ENCODE data around the gene THADA. TPM values are rescaled to one million over a fixed set of nuclear protein-coding genes. Genes with fewer than 3 reads are reported as not detected.

The THADA gene
- total RNA-seq, 2 experiments from 2014 or later = 31.2 to 32.3 TPM

- no peaks in the 10 kb centered on the region for H3K9me2 ChIP-seq (ENCODE audit: insufficient read depth, low read length)
- BruUV-seq (replicated peaks) = no TSS peak
- H3K36me3 ChIP-seq (ENCODE audit: insufficient read depth, low read length) = 0 out of 2 replicates have a peak, but pooled peaks cover 6% of the 10 kb centered on the region
- TF ChIP-seq CTCF (conservative IDR thresholded peaks at IDR 0.05; ENCODE audit: low read length) (no peak), EZH2phosphoT487 (IDR thresholded peaks at IDR 0.05; ENCODE audit: borderline replicate concordance, low read depth, low read length) (no peak)
- POLR2A ChIA-PET = interaction anchor here (1.2 kb wide), 1 partner anchor 9 kb away, joined by 3 read pairs; no protein-coding TSS in a partner anchor
- H3K9me3 ChIP-seq (ENCODE audit: low read length) = no peaks in the 10 kb centered on the region
- H3K27ac ChIP-seq (ENCODE audit: low read depth, low read length, poor library complexity, severe bottlenecking) = no peak overlapping the region
- no peak overlapping the region for H3K4me2 ChIP-seq (ENCODE audit: low read length)
- no peaks in the 10 kb centered on the region for H3K4me1 ChIP-seq (ENCODE audit: insufficient read depth, low read length, poor library complexity, severe bottlenecking)
- CTCF ChIA-PET (ENCODE audit: unreplicated experiment) = no interaction called here
- intact Hi-C loops (cut with micrococcal nuclease; ENCODE audit: unreplicated experiment) = no loop called here
- no peak for DNase-seq (ENCODE audit: low spot score)
- no peak overlapping the region for H3K4me3 ChIP-seq (ENCODE audit: low read depth, low read length, poor library complexity, severe bottlenecking)
- H2AFZ ChIP-seq (ENCODE audit: low read length) = no peak overlapping the region
- H4K20me1 ChIP-seq (ENCODE audit: insufficient read depth, low read length) = no peaks in the 10 kb centered on the region
- H3K79me2 ChIP-seq (ENCODE audit: insufficient read depth, low read depth, low read length) = no peaks in the 10 kb centered on the region
Observed at GRCh38 chr2:43418680-43419079, 177.2 kb downstream of the THADA start.

GRCh38 chr2:43417300-43417699 lies 178.5 kb downstream of the THADA start:
- Histone ChIP-seq H3K4me2 (ENCODE audit: low read length) (no peak overlapping the region), H3K9me3 (ENCODE audit: low read length) (no peaks in the 10 kb centered on the region)

More at GRCh38 chr2:43417300-43417699, 178.5 kb downstream of the THADA start:
- CTCF ChIA-PET (ENCODE audit: unreplicated experiment) = no interaction called here
- intact Hi-C loops (cut with micrococcal nuclease; ENCODE audit: unreplicated experiment) = no loop called here
- no peaks in the 10 kb centered on the region for H4K20me1 ChIP-seq (ENCODE audit: insufficient read depth, low read length)
- no peaks in the 10 kb centered on the region for H3K79me2 ChIP-seq (ENCODE audit: insufficient read depth, low read depth, low read length)
- H3K4me1 ChIP-seq (ENCODE audit: insufficient read depth, low read length, poor library complexity, severe bottlenecking) = no peaks in the 10 kb centered on the region
- POLR2A ChIA-PET = interaction anchor here (1.2 kb wide), 1 partner anchor 8 kb away, joined by 3 read pairs; no protein-coding TSS in a partner anchor
- no peaks in the 10 kb centered on the region for H3K9me2 ChIP-seq (ENCODE audit: insufficient read depth, low read length)
- no peak overlapping the region for H3K4me3 ChIP-seq (ENCODE audit: low read depth, low read length, poor library complexity, severe bottlenecking)
- H3K27ac ChIP-seq (ENCODE audit: low read depth, low read length, poor library complexity, severe bottlenecking) = no peak overlapping the region
- H2AFZ ChIP-seq (ENCODE audit: low read length) = no peak overlapping the region
- H3K36me3 ChIP-seq (ENCODE audit: insufficient read depth, low read length) = 0 out of 2 replicates have a peak, but pooled peaks cover 6% of the 10 kb centered on the region
- TF ChIP-seq CTCF (conservative IDR thresholded peaks at IDR 0.05; ENCODE audit: low read length) = no peak
- TF ChIP-seq EZH2phosphoT487 (IDR thresholded peaks at IDR 0.05; ENCODE audit: borderline replicate concordance, low read depth, low read length) = no peak
- no TSS peak for BruUV-seq (replicated peaks)
- no peak for DNase-seq (ENCODE audit: low spot score)

All from OCI-LY7 (cell line).